ENCODE results near the gene TDRD5.

Gene TDRD5

DNA sequence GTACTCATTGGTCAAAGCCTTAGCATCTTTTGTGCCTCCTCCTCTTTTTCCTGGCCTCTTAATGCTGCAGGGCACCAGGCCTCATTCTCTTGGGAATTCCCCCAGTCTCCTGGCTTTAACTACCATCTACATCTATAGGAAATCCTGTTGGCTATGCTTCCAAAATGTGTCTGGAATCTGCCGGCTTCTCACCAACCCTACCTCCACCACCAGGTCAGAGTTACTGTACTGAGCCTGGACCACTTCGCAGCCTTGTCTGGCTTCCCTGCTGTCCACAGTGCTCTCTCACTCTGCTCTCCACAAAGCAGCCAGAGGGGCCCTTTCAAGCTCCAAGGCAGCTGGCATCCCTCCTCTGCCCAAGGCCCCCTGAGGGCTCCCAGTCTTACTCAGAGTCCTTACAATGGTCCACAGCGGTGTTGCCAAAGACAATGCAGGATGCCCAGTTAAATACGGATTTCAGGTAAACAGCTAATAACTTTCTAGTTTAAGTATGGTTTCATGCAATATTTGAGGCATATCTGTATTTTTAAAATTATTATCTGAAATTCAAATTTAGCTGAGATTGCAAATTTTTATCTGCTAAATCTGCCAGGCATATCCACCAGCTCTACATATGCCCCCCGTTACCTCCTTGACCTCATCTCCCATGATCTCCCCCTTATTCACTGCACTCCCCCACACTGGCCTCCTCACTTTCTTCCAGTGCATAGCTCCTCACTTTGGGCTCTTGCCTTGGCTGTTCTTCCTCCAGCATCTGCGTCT lies 117.0 kb downstream of the TDRD5 start:
- no peaks in the 10 kb centered on the region for H3K9me2 ChIP-seq (replicated peaks; ENCODE audit: control insufficient read depth, low read length)

DNA sequence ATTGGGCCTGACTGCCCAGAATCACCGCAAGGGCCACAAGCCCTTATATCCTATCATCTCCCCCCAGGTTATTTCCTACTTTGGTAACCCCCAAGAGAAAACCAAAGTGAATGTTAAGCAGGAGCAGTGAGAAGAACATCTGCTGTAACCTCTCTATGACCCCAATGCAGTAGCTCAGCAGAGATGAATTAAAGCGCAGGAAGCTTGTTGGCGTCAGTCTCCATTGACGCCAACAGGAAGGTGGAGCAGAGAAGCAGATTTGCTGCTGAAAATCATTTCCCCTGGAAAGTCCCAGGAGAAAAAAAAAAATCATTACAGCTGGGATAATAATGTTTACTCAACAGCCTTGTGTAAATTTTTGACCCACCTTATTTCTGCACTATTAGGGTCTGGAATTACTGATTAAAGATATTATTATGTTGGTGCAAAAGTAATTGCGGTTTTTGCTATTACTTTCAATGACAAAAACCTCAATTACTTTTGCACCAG lies 118.3 kb downstream of the TDRD5 start:
- no peak overlapping the region for H3K4me2 ChIP-seq (ENCODE audit: low read length)
- H3K4me3 ChIP-seq (ENCODE audit: low read length) = no peak overlapping the region
- TF ChIP-seq, protein P1, sequence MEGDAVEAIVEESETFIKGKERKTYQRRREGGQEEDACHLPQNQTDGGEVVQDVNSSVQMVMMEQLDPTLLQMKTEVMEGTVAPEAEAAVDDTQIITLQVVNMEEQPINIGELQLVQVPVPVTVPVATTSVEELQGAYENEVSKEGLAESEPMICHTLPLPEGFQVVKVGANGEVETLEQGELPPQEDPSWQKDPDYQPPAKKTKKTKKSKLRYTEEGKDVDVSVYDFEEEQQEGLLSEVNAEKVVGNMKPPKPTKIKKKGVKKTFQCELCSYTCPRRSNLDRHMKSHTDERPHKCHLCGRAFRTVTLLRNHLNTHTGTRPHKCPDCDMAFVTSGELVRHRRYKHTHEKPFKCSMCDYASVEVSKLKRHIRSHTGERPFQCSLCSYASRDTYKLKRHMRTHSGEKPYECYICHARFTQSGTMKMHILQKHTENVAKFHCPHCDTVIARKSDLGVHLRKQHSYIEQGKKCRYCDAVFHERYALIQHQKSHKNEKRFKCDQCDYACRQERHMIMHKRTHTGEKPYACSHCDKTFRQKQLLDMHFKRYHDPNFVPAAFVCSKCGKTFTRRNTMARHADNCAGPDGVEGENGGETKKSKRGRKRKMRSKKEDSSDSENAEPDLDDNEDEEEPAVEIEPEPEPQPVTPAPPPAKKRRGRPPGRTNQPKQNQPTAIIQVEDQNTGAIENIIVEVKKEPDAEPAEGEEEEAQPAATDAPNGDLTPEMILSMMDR (IDR thresholded peaks at IDR 0.05; ENCODE audit: low read depth, low read length, poor library complexity, severe bottlenecking) = no peak
- no peak for TF ChIP-seq EZH2phosphoT487 (IDR thresholded peaks at IDR 0.05; ENCODE audit: borderline replicate concordance, low read length)
- peaks cover 9% of the 10 kb centered on the region for H3K9me3 ChIP-seq (ENCODE audit: control insufficient read depth, insufficient read depth, low read length)
- H3K9me2 ChIP-seq (replicated peaks; ENCODE audit: control insufficient read depth, low read length) = no peaks in the 10 kb centered on the region
- H3K79me2 ChIP-seq (ENCODE audit: control insufficient read depth, low read length) = no peaks in the 10 kb centered on the region
- no peaks in the 10 kb centered on the region for H4K20me1 ChIP-seq (ENCODE audit: control insufficient read depth, insufficient read depth, low read depth, low read length)
- H3F3A ChIP-seq (ENCODE audit: control insufficient read depth, insufficient read depth) = no peaks in the 10 kb centered on the region
- H3K27me3 ChIP-seq (ENCODE audit: control insufficient read depth, low read length) = 0 out of 2 replicates have a peak, but pooled peaks cover 2% of the 10 kb centered on the region
- no peaks in the 10 kb centered on the region for H3K36me3 ChIP-seq (ENCODE audit: control insufficient read depth, low read length)
- H3K27ac ChIP-seq (ENCODE audit: low read depth, low read length) = no peak overlapping the region
- no peaks in the 10 kb centered on the region for H3K4me1 ChIP-seq (ENCODE audit: control insufficient read depth, low read length)

More for the DNA sequence above, 117.0 kb downstream of the TDRD5 start:
- Histone ChIP-seq H4K20me1 (ENCODE audit: control insufficient read depth, insufficient read depth, low read depth, low read length) (no peaks in the 10 kb centered on the region), H3K36me3 (ENCODE audit: control insufficient read depth, low read length) (no peaks in the 10 kb centered on the region), H3K27me3 (ENCODE audit: control insufficient read depth, low read length) (0 out of 2 replicates have a peak, but pooled peaks cover 5% of the 10 kb centered on the region), H3K4me1 (ENCODE audit: control insufficient read depth, low read length) (no peaks in the 10 kb centered on the region), H3F3A (ENCODE audit: control insufficient read depth, insufficient read depth) (no peaks in the 10 kb centered on the region), H3K4me2 (ENCODE audit: low read length) (no peak overlapping the region), H3K79me2 (ENCODE audit: control insufficient read depth, low read length) (no peaks in the 10 kb centered on the region), H3K9me3 (ENCODE audit: control insufficient read depth, insufficient read depth, low read length) (no peaks in the 10 kb centered on the region), H3K27ac (ENCODE audit: low read depth, low read length) (no peak overlapping the region), H3K4me3 (ENCODE audit: low read length) (no peak overlapping the region)
- no peak for TF ChIP-seq EZH2phosphoT487 (IDR thresholded peaks at IDR 0.05; ENCODE audit: borderline replicate concordance, low read length)
- TF ChIP-seq, protein P1 (IDR thresholded peaks at IDR 0.05; ENCODE audit: low read depth, low read length, poor library complexity, severe bottlenecking) = no peak

DNA sequence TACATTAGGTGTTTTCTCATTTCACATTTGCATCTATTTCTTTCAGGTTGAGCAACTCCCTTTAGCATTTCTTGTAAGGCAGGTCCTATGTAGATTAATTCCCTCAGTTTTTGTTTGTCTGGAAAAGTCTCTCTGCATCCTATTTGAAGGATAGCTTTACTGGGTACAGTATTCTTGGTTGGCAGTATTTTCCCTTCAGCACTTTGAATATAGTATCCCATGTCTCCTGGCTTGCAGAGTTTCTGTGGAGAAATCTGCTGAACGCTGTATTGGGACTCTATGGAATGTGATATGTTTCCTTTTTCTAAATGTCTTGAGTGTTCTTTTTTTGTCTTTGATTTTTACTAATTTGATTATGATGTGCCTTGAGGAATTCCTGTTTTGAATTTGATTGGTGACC lies 122.5 kb downstream of the TDRD5 start:
- Histone ChIP-seq H3K4me1 (ENCODE audit: control insufficient read depth, low read length) (no peaks in the 10 kb centered on the region), H3K79me2 (ENCODE audit: control insufficient read depth, low read length) (no peaks in the 10 kb centered on the region), H3K36me3 (ENCODE audit: control insufficient read depth, low read length) (no peaks in the 10 kb centered on the region), H3K9me2 (replicated peaks; ENCODE audit: control insufficient read depth, low read length) (no peaks in the 10 kb centered on the region), H3K4me2 (ENCODE audit: low read length) (no peak overlapping the region), H3K4me3 (ENCODE audit: low read length) (no peak overlapping the region), H3K27ac (ENCODE audit: low read depth, low read length) (no peak overlapping the region), H3K27me3 (ENCODE audit: control insufficient read depth, low read length) (0 out of 2 replicates have a peak, but pooled peaks cover 2% of the 10 kb centered on the region), H3F3A (ENCODE audit: control insufficient read depth, insufficient read depth) (no peaks in the 10 kb centered on the region), H4K20me1 (ENCODE audit: control insufficient read depth, insufficient read depth, low read depth, low read length) (no peaks in the 10 kb centered on the region), H3K9me3 (ENCODE audit: control insufficient read depth, insufficient read depth, low read length) (peaks cover 14% of the 10 kb centered on the region)
- TF ChIP-seq EZH2phosphoT487 (IDR thresholded peaks at IDR 0.05; ENCODE audit: borderline replicate concordance, low read length) = no peak
- TF ChIP-seq, protein P1 (IDR thresholded peaks at IDR 0.05; ENCODE audit: low read depth, low read length, poor library complexity, severe bottlenecking) = no peak
